K562 (cell line): ENCODE results near the gene EOMES. TPM values are rescaled to one million over a fixed set of nuclear protein-coding genes. Genes with fewer than 3 reads are reported as not detected.

Experiments
- ATAC-seq: fragments of 200-7000 bp; cut with Tn5 transposase; 3 replicates; pipeline ENCODE4 v1.9.1; 2020; ENCODE audit warnings: moderate library complexity
- BruUV-seq: library from RNA; stranded (reverse); fragments of 400-500 nt; replicated peaks from 2 replicates; lab custom pipeline; 2021; lab: Mats Ljungman, UMichigan
- CTCF ChIA-PET: fragments of 300-600 bp; formaldehyde crosslinking; extraction: SDS; loops from one replicate; lab custom pipeline; 2021; ENCODE audit warnings: low intra/inter-chr PET ratio; lab: Yijun Ruan, JAX
- POLR2A ChIA-PET: fragments of 300-600, 350-650 bp; sonication (Branson Sonifier 250); formaldehyde crosslinking; extraction: SDS; loops from one replicate; lab custom pipeline; 2021; ENCODE audit warnings: antibody characterized with exemption, inconsistent platforms; lab: Yijun Ruan, JAX
- DNase-seq, 4 experiments: peaks; one replicate each; pipeline versions ENCODE4 v3.0.0 to v3.0.0-alpha.2; 2011 to 2018; ENCODE audit warnings: low spot score in 3 of 4, mixed read lengths in 3 of 4; ENCODE audit errors: extremely low read depth in 1 of 4
- FAIRE-seq: peaks from 2 replicates; lab custom pipeline; 2011; peaks lifted over from hg19 to GRCh38; lab: Jason Lieb, UNC
- H2AFZ ChIP-seq: 2 replicates; pipeline ENCODE4 v1.6.0; 2011; ENCODE audit warnings: low read depth, low read length, control low read depth, inconsistent platforms
- H3K27ac ChIP-seq: fragments of 200-600 bp; 3 replicates; pipeline ENCODE4 v1.8.0; 2011; ENCODE audit warnings: low read depth, mild to moderate bottlenecking, control low read depth, inconsistent platforms, low read length, moderate library complexity, mixed read lengths; ENCODE audit errors: extremely low read depth
- H3K27me3 ChIP-seq, 2 experiments: fragments of 300-600 bp in 1 of 2; 2 replicates in 1 of 2; 3 replicates in 1 of 2; pipeline versions ENCODE4 v1.6.0 to v1.8.0; 2011; ENCODE audit warnings: inconsistent platforms in 2 of 2, low read length in 2 of 2, mild to moderate bottlenecking in 1 of 2, mixed read lengths in 1 of 2, moderate library complexity in 1 of 2; ENCODE audit not compliant: control insufficient read depth in 2 of 2, insufficient read depth in 2 of 2
- H3K36me3 ChIP-seq: fragments of 300-600 bp; 3 replicates; pipeline ENCODE4 v1.8.0; 2011; ENCODE audit warnings: mild to moderate bottlenecking, low read length, inconsistent platforms; ENCODE audit not compliant: control insufficient read depth, insufficient read depth
- H3K4me1 ChIP-seq, 2 experiments: fragments of 200-600 bp in 1 of 2; replicated peaks in 1 of 2; 2 replicates in 1 of 2; 3 replicates in 1 of 2; pipeline versions ENCODE4 v1.5.1 to v1.8.0; 2011; ENCODE audit warnings: inconsistent platforms in 2 of 2, low read length in 2 of 2, mild to moderate bottlenecking in 1 of 2, mixed read lengths in 1 of 2, moderate library complexity in 1 of 2; ENCODE audit not compliant: control insufficient read depth in 2 of 2, insufficient read depth in 2 of 2
- H3K4me2 ChIP-seq: 2 replicates; pipeline ENCODE4 v1.6.1; 2011; ENCODE audit warnings: low read length, control low read depth, inconsistent platforms, mixed read lengths; ENCODE audit not compliant: insufficient read depth
- H3K4me3 ChIP-seq: fragments of 200-600 bp; sonication (generic), shearing (Covaris generic); 2 replicates; pipeline ENCODE4 v1.5.1; 2016; ENCODE audit warnings: control low read depth, inconsistent platforms
- H3K79me2 ChIP-seq: fragments of 200-600 bp; 3 replicates; pipeline ENCODE4 v1.8.0; 2011; ENCODE audit warnings: low read length, inconsistent platforms; ENCODE audit not compliant: control insufficient read depth, insufficient read depth
- H3K9ac ChIP-seq, 2 experiments: 2 replicates each; pipeline versions ENCODE4 v1.6.0 to v1.6.1; 2011; ENCODE audit warnings: low read depth in 2 of 2, low read length in 2 of 2, control low read depth in 1 of 2, inconsistent platforms in 1 of 2, mild to moderate bottlenecking in 1 of 2, mixed read lengths in 1 of 2; ENCODE audit not compliant: insufficient read depth in 1 of 2
- H3K9me1 ChIP-seq: one replicate; pipeline ENCODE4 v1.6.0; 2011; ENCODE audit warnings: inconsistent platforms, mild to moderate bottlenecking, low read length, moderate library complexity; ENCODE audit not compliant: control insufficient read depth, insufficient read depth
- H3K9me3 ChIP-seq: replicated peaks from 2 replicates; pipeline ENCODE4 v1.5.1; 2011; ENCODE audit warnings: low read depth, low read length, inconsistent platforms; ENCODE audit not compliant: control insufficient read depth, insufficient read depth
- H4K20me1 ChIP-seq: replicated peaks from 2 replicates; pipeline ENCODE4 v1.6.1; 2011; ENCODE audit warnings: low read length, inconsistent platforms, mixed read lengths; ENCODE audit not compliant: control insufficient read depth, insufficient read depth
- JUNB ChIP-seq: fragments of 450-650 bp; formaldehyde crosslinking; conservative IDR thresholded peaks from 2 replicates; pipeline ENCODE4 v1.4.0; 2020; ENCODE audit warnings: mild to moderate bottlenecking
- KAT2B ChIP-seq: IDR thresholded peaks from one replicate; pipeline ENCODE4 v1.6.1; 2012; ENCODE audit warnings: low read depth, mild to moderate bottlenecking, control low read depth, inconsistent platforms, low read length, moderate library complexity
- KLF16 ChIP-seq: IDR thresholded peaks from 2 replicates; pipeline ENCODE4 v1.6.1; 2016; ENCODE audit warnings: antibody characterized with exemption
- PYGO2 ChIP-seq: fragments of 450-650 bp; IDR thresholded peaks from 2 replicates; pipeline ENCODE4 v1.6.1; 2016; ENCODE audit warnings: mild to moderate bottlenecking, missing genetic modification characterization, moderate library complexity, missing compliant biosample characterization
- SIX5 ChIP-seq, 2 experiments: IDR thresholded peaks; 2 replicates each; pipeline ENCODE4 v1.6.1; 2011; ENCODE audit warnings: low read length in 2 of 2, borderline replicate concordance in 1 of 2, low read depth in 1 of 2, mild to moderate bottlenecking in 1 of 2, moderate library complexity in 1 of 2; ENCODE audit not compliant: insufficient read depth in 1 of 2
- ZBTB40 ChIP-seq, 2 experiments: fragments of 450-650 bp in 1 of 2; sonication (generic) in 1 of 2; formaldehyde crosslinking in 1 of 2; IDR thresholded peaks; 2 replicates each; pipeline versions ENCODE4 v1.7.1 to v1.9.0; 2016 to 2022; ENCODE audit warnings: inconsistent platforms in 1 of 2, mild to moderate bottlenecking in 1 of 2, missing genetic modification reagents in 1 of 2
- ZNF639 ChIP-seq, 2 experiments: fragments of 200-800 bp in 1 of 2; sonication (Bioruptor generic) in 1 of 2; sonication (generic) in 1 of 2; formaldehyde crosslinking in 1 of 2; IDR thresholded peaks in 1 of 2; conservative IDR thresholded peaks in 1 of 2; 2 replicates each; pipeline versions ENCODE4 v1.5.0 to v1.6.1; 2016 to 2020; ENCODE audit warnings: missing compliant biosample characterization in 1 of 2, missing genetic modification characterization in 1 of 2, missing genetic modification reagents in 1 of 2
- WGBS: fragments of 100-300 bp; shearing (Covaris generic); methylation state at CpG from one replicate; pipeline ENCODE4 v1.1.6; 2016; ENCODE audit warnings: low coverage, mixed read lengths; ENCODE audit not compliant: insufficient coverage; ENCODE audit errors: missing lambda C conversion rate; 5-methylcytosine and 5-hydroxymethylcytosine counted together
- in situ Hi-C: fragments of 300-500 bp; cut with MboI; formaldehyde crosslinking; loops from 4 replicates; pipeline ENCODE4 v1.15.0; 2018; ENCODE audit warnings: inconsistent platforms, mixed read lengths
- intact Hi-C: fragments of 100-400 bp; cut with micrococcal nuclease; formaldehyde crosslinking; loops from 2 replicates; pipeline ENCODE4 v1.14.2; 2022
- polyA plus RNA-seq, 8 experiments: library from polyadenylated mRNA; depleted of rRNA in 4 of 8; stranded (reverse) in 5 of 8; unstranded in 3 of 8; fragments of >200 nt; fragmentation: Nextera tagmentation in 2 of 8; fragmentation: Illumina TruSeq in 1 of 8; extraction: Ambion mirVana in 2 of 8; extraction: Trizol in 1 of 8; gene quantifications; 2 replicates each; pipeline versions ENCODE4 v1.2.1 to v1.2.3, GENCODE V29; 2011 to 2014; ENCODE audit warnings: inconsistent platforms in 1 of 8, missing spikeins in 1 of 8
- total RNA-seq, 7 experiments: library from RNA; depleted of rRNA in 6 of 7; stranded (reverse); fragments of >200 nt in 6 of 7; fragmentation: Illumina TruSeq in 2 of 7; extraction: Trizol in 2 of 7; gene quantifications; 2 replicates each; pipeline versions ENCODE4 v1.2.1 to v1.2.3, GENCODE V29; 2011 to 2021; ENCODE audit warnings: low replicate concordance in 1 of 7
- TF ChIP-seq, protein P1 (sequence below), 2 experiments: IDR thresholded peaks; 2 replicates each; pipeline ENCODE4 v1.6.1; 2012; ENCODE audit warnings: improper control_type of control experiment in 2 of 2, low read depth in 2 of 2, low read length in 2 of 2, borderline replicate concordance in 1 of 2

The EOMES gene
- total and polyA plus RNA-seq, 9 of the 15 experiments (the other 6 are each of a cell fraction or from before 2014, with no cell fraction given), result 0.07 TPM; not detected in 8

DNA sequence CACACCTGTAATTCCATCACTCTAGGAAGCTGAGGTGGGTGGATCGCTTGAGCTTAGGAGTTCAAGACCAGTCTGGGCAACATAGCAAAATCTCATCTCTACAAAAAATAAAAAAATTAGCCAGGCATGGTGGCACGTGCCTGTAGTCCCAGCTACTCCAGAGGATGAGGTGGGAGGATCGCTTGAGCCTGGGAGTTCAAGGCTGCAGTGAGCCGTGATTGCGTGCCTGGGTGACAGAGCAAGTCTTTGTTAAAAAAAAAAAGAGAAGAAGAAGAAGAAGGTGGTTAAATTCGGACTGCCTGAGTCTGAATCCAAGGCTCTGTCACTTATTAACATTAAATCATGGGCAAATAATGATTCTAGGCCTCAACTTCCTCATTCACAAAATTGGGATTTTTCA, 51.0 kb downstream of the EOMES start:
- Histone ChIP-seq H3K36me3 (no peaks in the 10 kb centered on the region), H3K4me2 (no peak overlapping the region), H2AFZ (no peak overlapping the region), H3K27ac (no peak overlapping the region), H3K4me1 (no peaks in the 10 kb centered on the region), H3K9me1 (no peaks in the 10 kb centered on the region), H3K9ac (no peak overlapping the region), H4K20me1 (no peaks in the 10 kb centered on the region), H3K27me3 (no peaks in the 10 kb centered on the region), H3K79me2 (no peaks in the 10 kb centered on the region), H3K4me3 (no peak overlapping the region), H3K9me3 (no peaks in the 10 kb centered on the region)
- ATAC-seq (no peak), DNase-seq (no peak), FAIRE-seq (no peak)
- in situ Hi-C loops (no loop called here), intact Hi-C loops (no loop called here)
- CTCF ChIA-PET, result no interaction called here
- BruUV-seq, result no TSS peak
- POLR2A ChIA-PET, result no interaction called here
- 4% methylated on average over 6 of the region's 6 CpGs for WGBS
- TF ChIP-seq KAT2B (no peak), KLF16 (no peak), ZNF639 (CRISPR knock-in tag; conservative IDR thresholded peaks at IDR 0.05 in 1 of 2, IDR thresholded peaks at IDR 0.05 in 1 of 2) (no peak), JUNB (CRISPR knock-in tag) (no peak), SIX5 (IDR thresholded peaks at IDR 0.05; ENCODE audit: borderline replicate concordance in 1 of 2, insufficient read depth in 1 of 2, low read depth in 1 of 2, low read length in 2 of 2) (no peak), PYGO2 (tag) (no peak), ZBTB40 (IDR thresholded peaks at IDR 0.05) (no peak), ZBTB40 (CRISPR knock-in tag; IDR thresholded peaks at IDR 0.05) (no peak)
- TF ChIP-seq, protein P1, sequence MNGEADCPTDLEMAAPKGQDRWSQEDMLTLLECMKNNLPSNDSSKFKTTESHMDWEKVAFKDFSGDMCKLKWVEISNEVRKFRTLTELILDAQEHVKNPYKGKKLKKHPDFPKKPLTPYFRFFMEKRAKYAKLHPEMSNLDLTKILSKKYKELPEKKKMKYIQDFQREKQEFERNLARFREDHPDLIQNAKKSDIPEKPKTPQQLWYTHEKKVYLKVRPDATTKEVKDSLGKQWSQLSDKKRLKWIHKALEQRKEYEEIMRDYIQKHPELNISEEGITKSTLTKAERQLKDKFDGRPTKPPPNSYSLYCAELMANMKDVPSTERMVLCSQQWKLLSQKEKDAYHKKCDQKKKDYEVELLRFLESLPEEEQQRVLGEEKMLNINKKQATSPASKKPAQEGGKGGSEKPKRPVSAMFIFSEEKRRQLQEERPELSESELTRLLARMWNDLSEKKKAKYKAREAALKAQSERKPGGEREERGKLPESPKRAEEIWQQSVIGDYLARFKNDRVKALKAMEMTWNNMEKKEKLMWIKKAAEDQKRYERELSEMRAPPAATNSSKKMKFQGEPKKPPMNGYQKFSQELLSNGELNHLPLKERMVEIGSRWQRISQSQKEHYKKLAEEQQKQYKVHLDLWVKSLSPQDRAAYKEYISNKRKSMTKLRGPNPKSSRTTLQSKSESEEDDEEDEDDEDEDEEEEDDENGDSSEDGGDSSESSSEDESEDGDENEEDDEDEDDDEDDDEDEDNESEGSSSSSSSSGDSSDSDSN (IDR thresholded peaks at IDR 0.05; ENCODE audit: borderline replicate concordance in 1 of 2, low read depth in 2 of 2, low read length in 2 of 2), result no peak
